Activated CD4-positive, CD25-positive, alpha-beta regulatory T cell treated with anti-CD3 and anti-CD28 coated beads, Interleukin-2, amount 50 U/mL, for 72 hours (primary cell): Measurements from ENCODE around the gene CAMK1D.

Source experiments
- DNase-seq: peaks from one replicate; pipeline ENCODE4 v3.0.0; 2021

The CAMK1D gene

DNA sequence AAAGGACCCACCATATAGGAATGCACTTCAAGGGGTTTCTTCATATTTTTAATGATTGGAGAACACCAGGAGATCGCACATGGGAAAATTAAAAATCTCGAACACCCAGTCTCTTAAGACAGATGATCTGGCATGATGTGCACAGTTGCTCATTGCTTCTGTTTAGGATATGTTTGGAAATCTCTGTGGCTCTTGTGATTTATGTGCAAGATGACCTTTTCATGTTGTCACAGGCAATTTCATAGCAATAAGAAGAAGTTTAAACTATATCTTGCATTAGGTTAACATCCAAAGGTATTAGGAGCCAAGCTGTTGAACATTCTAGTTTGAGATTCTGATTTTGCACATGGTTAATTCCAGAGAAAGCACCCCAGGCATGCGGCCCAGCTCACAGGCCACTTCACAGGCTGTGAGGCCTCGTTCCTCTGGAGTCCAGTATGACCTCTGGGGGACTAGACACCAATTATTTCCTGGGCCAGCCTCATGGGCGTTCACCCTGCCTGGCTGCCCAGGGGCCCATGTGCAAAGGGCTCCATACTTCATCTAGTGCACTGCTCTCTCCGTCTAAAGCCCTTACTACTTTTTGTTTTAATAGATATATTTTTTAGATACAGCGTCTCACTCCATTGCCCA lies 28.4 kb downstream of the CAMK1D start:
- no peak for DNase-seq

DNA sequence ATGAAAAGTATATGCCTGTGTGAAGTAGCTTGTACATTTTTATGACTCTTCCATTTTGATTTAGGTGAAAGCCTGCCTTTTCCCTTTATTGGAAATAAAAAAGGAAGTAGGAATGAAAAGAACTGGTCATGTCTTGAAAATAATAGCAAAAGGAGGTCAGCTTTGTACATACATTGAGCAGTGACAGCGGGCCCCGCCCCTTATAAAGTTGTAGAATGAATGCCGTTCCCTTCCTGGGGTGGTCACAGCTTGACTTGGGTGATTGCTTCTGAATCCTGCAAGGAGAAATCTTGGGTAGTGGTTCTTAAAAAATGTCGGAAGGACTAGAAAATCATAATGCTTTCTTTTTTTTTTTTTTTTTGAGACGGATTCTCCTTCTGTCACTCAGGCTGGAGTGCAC lies 31.7 kb downstream of the CAMK1D start:
- no peak for DNase-seq

DNA sequence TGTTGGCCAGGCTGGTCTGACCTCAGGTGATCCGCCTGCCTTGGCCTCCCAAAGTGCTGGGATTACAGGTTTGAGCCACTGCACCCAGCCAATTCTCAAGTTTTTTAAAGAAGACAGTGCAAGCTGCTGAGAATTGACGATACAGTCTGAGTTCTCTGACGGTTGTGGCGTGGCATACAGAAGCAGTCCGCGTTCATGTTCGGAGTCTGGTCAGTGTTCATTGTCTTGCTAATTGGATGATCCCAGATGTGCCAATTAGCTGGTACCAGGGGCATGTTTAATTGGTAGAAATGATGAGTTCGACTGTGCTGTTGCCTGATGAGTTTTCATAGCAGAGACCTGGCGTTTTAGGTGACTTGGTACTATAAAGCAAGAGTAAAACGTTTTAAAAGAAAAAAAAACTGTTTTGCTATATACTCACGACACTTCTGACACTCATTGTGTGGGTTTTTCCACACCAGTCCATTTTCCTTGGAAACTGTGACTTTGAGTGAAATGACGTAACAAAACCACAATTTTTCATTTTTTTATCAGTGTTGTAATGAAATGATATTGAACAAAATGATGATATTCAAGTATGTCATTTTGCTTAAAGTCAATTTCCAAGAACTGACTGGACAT lies 32.3 kb downstream of the CAMK1D start:
- DNase-seq: no peak

DNA sequence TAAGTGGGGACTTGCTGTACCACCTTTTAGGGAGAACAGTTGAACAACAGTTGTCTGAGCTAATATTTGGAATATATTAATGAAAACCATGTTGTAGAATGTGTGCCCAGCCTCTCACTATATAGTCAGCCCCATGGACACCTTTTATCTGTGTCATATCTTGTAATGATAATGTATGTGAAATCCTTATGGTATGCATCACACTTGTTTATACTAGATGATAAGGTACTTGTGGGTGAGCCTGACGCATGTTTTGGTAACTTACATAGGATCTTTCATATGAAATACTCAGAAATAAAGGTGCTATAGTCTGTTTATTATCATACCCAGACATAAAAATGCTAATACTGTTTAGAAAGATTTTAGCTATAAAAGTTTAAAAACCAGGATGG lies 32.8 kb downstream of the CAMK1D start:
- no peak for DNase-seq

DNA sequence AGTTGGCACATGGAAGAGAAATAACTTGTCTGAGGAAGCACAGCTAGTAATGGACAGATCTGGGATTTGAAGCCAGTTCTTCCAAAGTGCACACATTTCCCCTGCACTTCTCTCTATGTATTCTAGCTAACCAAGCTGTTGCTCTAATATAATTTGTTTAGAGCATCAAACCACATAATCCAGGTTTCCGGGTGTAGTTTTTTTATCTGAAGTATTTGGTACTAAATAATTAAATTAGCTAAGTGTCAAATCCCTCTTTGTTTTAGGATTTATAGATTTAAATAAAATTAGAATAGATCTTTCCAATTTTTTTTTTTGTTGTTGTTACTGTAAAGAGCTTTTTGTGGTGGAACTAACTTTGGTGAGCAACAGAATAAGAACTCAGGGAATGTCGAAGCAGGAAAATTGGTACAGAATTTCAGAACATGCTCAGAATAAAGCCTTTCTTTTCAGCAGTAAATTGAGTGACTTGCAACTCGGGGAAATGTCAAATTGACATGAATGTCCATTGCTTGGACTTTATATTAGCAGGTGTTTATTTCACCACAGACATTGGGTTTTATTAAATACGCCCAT lies 33.7 kb downstream of the CAMK1D start:
- no peak for DNase-seq

DNA sequence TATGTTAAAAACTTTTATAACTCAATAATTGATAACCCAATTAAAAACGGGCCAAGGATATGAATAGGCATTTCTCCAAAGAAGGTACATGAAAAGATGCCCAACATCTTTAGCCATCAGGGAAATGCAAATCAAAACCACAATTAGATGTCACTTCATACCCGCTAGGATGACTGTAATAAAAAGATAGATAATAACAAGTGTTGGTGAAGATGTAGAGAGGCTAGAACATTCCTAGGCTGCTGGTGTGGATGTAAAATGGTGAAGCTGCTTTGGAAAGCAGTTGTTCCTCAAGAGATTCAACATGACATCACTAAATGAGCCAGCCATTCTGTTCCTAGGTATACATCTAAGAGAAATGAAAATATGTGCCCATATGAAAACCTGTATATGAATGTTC lies 35.6 kb downstream of the CAMK1D start:
- DNase-seq: no peak

DNA sequence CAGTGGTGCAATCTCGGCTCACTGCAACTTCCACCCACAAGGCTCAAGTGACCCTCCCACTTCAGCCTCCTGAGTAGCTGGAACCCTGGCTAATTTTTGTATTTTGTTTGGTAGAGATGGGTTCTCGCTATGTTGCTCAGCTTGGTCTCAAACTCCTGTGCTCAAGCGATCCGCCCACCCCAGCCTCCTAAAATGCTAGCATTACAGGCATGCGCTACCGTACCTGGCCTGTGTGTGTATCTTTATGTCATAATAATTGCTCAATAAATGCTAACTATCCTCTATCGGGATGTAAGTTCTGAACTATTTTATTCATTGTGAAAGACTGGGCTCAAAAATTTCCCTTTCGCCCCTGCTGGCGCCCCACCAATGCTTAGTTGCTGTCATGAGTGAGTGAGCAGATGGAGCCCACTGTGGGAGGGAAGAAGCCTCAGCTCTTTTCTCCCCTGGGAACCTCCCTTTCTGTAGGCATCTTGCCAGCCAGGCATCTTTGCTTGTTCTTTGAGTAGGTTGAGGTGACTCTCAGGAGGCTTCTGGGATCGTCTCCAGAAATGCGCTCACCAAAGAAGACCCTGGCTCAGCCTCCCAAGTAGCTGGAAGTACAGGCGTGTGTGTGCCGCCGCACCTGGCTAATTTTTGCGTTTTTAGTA lies 38.3 kb downstream of the CAMK1D start:
- DNase-seq: no peak

DNA sequence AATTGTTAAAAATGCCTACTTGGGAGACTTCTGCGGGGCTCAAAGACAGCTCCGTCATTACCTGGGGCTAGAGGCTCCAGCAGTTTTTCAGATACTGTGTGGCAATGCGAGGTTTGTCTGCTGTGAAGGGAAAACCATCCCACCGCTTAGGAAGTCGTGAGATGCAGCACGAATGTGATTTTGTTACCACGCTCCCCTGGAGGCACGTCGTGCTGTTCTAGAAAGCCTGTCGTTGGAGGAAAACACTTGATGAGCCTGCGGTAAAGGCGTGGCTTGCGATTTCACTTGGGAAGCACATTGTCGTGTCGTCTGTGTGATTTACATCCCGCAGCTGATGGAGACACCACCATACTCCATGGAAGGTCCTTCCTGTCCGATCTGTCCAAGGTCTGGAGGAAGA lies 39.3 kb downstream of the CAMK1D start:
- DNase-seq: no peak

DNA sequence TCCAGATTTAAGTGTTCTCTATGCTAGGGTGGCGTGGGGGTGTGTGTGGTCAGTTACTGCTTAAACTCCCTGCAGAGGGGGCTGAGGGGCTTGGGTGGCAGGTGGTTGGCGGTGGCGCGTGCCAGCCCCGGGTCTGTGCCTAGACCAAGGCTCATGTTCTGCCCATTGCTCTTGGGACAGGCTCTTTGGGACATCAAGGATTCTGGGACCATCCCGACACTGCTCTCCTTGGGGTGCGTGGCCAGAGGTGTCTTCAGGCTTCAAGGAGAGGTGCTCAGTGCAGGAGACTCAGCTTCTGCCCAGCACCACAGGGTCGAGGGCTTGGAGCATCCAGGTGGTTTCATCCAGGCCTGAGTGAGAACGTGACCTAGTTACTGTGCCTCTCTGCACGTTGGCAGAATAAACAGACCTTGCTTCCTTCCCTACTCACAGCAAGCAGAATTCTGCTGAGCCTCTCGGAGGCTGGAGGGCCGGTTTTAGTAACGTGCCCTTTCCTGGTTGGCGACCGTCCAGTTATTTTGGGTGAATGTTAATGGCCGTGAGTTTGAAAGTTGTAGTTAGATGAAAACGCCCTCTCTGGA lies 39.9 kb downstream of the CAMK1D start:
- DNase-seq: no peak

DNA sequence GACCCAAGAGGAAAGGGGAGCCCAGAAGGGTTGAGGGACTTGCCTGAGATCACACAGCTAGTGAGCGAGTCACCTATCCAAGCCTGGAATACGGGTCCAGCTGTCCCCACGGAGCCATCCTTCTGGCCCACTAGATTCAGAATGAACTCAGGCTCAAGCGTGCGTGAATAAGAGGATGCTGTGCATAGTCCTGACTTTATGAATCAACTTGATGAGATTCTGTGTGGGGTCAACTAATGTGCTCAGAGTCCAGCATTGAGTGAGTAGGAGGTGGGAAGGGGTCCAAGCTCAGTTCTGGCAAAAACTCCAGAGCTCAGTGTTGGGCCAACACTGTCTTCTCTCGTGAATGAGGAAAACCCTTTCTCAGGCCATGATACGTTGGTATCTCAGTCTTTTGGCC lies 41.4 kb downstream of the CAMK1D start:
- no peak for DNase-seq

DNA sequence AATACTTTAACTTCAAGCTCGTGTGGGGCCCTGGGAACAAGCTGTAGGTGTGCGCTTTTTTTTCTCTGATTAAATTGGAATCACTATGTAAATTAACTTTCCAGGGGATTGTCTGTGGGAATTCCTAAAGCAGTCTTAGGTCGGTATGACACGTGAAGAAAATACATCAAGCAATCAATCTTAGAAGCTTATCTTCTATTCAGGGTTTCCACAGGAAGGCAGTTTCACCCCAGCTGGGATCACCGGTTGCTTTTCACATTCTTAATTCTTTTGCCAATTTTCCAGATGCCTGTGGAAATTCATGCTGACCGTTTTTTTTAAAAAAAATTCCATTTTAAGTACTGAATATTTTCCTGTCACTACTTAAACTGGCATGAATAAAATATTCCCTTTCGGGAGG lies 41.9 kb downstream of the CAMK1D start:
- no peak for DNase-seq

DNA sequence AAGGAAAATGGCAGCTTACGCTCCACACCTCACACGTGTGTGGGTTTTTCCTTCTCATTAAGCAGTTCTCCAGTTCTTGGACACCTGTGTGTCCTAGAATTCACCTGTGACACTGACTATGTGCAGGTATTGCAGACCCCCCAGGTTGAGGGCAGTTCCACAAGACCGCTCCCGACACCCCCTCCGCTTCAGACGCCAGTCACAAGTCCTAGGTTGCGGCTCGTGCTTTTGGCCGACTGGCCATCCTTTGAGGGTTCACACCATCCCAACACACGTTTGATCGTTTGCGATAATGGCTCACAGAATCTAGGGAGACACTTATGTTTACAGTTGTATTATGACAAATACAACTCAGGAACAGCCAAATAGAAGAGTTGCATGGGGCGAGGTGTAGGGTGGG lies 44.5 kb downstream of the CAMK1D start:
- DNase-seq: no peak

DNA sequence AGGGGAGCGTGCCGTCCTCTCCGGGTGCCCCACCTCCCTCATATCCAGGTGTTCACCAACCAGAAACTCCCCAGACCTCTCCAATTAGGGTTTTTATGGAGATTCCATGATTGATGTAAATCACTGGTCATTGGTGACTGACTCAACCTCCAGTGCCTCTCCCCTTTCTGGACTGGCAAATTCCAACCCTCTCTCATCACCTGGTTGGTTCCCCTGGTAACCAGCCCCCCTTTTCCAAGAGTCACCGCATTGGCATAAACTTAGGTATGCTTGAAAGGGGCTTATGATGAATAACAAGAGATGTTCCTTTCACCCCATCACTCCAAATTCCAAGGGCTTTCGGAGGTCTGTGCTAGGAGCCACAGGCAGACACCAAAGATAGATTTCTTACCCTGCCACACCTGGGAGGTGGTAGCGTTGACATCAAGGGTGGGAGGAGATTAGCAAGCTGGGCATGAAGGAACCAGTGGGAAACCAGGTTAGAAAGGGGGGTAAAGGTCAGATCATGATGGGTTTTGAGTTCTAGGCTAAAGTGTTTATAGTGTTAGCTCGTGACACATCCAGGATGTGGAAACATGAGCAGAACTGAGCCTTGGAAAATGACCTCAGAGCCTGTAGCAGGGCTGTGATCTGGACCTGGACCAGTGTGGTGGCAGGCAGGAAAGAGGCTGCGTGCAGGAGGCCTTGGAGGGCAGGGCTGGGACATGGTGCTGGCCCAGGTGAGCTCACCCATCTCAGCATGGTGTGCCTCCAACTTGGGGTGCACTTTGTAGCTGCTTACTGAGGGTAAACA lies 45.1 kb downstream of the CAMK1D start:
- DNase-seq: no peak

DNA sequence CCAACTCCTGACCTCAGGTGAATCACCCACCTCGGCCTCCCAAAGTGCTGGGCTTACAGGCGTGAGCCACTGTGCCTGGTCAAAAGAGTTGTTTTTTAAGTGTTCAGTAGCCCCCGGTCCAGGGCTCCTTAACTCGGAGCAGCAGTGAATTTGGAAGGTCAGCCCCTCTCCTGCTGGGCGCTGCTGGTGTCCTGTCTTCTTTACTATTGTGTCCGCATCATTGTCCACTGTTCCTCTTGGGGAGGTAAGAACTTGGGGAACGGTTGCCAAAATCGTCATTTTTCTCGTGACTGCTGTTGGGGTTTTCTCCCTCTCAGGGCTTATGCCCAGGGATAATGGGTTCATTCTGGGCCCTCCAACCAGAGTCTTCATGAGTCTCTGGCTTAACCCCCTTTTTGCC lies 46.7 kb downstream of the CAMK1D start:
- DNase-seq: no peak

DNA sequence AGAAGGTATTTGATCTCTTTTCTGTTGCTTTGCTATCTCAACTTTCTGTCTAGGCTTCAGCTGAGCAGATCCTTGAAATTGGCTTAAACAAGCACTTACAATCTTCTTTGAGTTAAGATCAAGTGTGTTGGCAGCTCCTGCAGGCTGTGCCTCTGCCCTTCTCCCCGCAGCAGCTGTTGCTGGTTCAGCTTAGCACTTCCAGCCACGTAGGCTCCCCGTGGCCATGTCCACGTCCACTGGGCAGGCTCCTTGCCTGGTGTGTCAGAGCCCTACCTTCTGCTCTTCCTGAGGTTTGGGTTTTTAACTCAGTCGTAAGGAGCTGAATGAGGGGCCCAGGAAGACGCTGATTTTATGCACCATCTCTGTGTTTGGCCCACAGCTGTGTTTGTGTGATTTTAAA lies 47.2 kb downstream of the CAMK1D start:
- DNase-seq: no peak

DNA sequence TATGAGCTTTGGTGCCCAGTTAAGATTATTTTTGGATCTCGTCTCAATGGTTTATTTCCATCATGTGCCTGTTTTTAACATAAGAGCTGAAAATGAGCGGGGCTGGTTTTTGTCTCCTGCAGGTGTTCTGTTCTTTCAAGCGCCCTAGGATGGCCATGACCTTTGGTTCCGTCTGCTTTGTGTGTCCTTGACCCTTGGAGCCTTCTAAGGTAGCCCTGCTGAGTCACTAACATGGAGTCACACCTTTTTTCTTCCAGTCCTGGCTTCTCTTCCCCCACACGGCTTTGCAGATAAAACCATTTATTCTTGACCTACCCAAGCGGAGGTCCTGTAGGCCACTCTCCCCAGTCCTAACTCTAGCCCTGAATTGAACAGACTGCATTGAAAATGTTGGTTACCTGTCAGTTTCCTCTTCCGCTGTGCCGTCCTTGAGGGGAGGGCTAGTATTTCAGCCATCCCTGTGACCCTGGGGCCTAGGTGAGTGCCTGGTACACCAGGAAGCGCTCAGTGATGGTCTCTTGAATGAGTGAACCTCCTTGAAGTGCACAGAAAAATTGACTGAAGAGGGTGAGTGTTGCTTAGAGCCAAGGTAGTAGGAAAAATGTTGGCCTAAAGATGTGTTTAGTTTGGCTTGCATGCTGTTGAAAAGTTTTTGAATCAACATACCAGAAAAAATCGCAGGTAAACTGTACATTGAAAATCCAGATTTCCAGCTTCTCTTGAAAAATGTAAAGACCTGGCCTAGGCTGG lies 48.0 kb downstream of the CAMK1D start:
- no peak for DNase-seq

DNA sequence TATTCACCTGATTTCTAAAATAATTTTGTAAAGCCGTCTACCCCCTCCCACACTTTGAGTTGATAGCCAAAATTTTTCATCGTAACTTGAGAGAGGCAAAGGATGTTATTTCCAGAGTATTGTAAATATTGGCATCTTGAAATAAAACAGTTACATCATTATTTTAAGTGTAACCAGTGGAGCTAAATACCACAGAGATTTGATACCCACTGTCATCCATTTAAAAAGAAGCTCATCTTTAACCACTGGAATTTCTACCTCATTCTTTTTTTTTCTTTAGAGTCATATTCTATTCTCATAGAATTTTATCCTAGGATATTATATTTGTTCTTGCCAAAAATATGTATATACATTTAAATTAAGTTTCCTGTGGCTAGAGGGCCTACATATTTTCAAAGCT lies 48.6 kb downstream of the CAMK1D start:
- no peak for DNase-seq

DNA sequence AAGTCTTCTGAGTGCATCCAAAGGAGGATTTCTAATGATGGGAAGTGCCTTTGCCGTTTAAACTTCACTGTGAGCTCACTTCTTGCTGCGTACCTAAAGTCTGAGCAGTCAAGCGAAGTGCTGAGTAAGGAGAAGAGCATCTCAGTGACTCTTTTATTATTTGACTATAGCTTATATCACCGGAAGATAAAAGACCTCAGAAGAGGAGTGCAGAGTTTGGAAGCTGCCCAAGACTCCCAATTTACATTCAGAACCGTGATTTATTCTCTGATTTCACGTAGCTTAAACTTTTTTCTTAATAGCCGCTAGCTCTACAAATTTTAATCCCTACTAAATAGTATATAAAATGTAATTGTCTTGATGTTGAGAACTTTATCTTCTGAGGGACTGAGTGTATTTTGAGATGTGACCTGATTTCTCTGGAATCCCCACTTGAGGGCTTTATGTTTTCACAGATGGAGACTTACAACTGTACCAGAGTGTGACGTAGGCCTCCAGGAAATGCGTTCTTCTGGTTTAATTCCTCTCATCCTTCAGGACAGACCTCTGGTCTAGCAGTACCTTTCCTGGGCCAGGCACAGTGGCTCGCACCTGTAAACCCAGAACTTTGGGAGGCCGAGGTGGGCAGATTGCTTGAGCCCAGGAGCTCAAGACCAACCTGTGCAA lies 51.1 kb downstream of the CAMK1D start:
- no peak for DNase-seq

DNA sequence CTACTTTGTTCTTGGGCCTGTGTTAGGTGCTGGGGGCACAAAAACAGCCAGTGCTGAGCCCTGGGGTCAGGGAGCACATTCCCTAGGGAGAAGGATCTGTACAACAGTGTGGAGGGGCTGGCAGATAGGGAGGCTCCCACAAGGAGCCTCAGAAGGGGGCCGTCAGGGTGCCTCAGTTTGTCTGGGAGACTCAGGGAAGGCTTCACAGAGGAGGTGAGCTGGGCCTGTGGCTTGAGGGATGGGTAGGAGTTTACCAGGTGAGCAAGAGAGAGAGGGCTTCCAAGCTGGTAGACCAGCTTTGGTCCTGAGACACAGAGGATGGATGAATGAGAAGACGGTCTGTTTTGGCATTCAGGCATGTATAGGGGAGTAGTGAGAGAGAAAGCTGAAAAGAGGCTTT lies 52.1 kb downstream of the CAMK1D start:
- DNase-seq: no peak

DNA sequence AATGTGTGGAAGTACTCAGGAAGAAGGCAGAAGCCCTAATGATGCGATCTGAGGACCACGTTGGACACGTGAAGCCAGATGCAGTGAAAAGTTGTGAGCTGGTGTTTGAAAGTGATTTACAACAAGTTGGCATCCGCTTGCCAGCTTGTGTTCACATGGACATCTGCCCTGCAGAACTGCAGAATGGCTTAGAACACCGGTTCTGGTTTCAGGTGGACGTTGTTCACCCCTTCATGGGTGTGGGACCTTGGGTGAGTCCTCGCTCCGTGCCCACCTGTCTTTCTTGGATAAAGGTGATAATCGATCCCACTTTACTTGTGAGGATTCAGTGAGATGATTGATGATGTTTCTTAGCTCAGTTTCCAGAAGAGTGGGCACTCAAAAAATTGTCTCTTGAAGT lies 53.8 kb downstream of the CAMK1D start:
- DNase-seq: no peak

DNA sequence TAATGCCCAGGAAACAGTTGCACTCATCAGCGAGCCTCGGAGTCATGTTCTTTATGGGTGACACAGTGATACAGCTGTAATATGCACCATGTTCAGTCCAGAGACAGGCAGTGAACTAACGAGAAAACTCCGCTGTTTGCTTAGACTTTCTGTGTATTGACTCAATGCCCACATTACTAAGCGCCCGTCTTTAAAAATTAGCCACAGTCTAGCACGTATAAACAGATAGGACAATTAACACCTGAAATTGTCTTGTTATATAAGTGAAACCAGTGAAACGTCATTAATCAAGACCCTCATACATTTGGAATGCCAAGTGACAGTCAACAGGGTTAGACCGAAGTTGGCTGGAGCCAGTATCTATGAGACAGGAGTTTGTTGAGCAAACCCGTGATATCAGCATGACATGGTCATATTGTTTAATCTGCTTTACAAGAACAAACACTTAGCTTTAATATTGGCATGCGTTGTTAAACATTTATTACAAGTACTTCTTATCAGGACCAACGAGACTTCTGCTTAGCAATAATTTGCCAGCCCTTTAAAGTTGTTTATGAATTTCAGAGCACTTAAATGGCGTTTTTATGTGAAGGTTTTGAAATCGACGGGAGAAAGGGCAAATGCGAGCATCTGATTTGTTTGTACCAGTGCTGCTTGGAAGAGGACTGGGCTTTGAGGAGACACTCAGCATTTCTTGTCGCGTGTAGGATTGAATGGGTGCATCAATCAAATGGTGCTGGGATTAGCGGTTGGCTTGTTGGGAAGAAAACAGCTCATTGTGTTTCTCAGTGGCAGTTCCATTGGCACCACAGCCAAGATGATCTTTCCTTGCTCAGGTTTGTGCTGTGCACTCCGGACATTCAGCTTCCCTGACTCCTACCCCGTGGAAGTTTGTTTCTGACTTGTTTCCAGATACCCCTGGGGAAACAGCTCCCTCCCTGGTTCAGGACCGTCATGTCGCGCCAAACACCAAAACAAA lies 56.3 kb downstream of the CAMK1D start:
- DNase-seq: no peak
